Measurements from ENCODE around the gene FYN. TPM values are rescaled to one million over a fixed set of nuclear protein-coding genes. Genes with fewer than 3 reads are reported as not detected.
"Not testable (repeated sequence)": the region's sequence is repeated elsewhere in the genome, so short reads cannot be mapped to it uniquely, and the experiment has no call there.

The FYN gene
- total RNA-seq, 4 donors from 2014 or later, result 55.3 to 249 (median 74.3) TPM

DNA sequence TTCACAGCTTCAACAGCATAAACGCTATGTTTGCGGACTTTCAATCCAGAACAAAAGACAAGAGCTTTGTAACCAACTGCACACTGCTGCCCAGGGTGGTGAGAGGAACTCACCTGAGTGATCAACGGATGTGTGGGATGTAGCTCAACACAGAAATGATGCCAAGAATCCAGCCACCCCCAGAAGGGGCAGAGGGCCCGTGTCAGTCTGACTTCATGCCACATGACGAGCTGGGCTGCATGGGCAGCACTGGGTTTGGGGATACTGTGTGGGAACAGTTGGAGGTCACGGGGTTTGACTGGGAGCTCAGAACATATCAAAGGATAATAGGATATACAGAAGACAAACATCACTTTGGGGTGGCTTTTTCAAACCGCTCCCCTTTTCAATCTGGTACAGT lies 188.2 kb downstream of the FYN start:
- Histone ChIP-seq H3K36me3 (no peaks in the 10 kb centered on the region), H3K9me3 (no peaks in the 10 kb centered on the region), H3K27ac (peak overlapping the region in 2 of 4 donors; percentile 59 to 73), H3K4me3 (no peak overlapping the region), H3K27me3 (no peaks in the 10 kb centered on the region), H3K4me1 (peaks cover 0 to 36% (median 0%) of the 10 kb centered on the region in 4 donors)
- TF ChIP-seq POLR2A (IDR thresholded peaks at IDR 0.05) (no peak), CTCF (IDR thresholded peaks at IDR 0.05) (no peak)
- peak in 1 of 3 donors; percentile 46 for DNase-seq

GRCh38 chr6:111683749-111684267 lies 189.4 kb downstream of the FYN start:
- H3K27ac ChIP-seq, result peak overlapping the region in 3 of 4 donors; percentile 41 to 73 (median 73)
- TF ChIP-seq POLR2A (IDR thresholded peaks at IDR 0.05) (no peak), CTCF (IDR thresholded peaks at IDR 0.05) (no peak)
- DNase-seq, result peak in 1 of 3 donors; percentile 55
- no peaks in the 10 kb centered on the region for H3K36me3 ChIP-seq
- no peaks in the 10 kb centered on the region for H3K27me3 ChIP-seq
- peaks cover 0 to 36% (median 0%) of the 10 kb centered on the region in 4 donors for H3K4me1 ChIP-seq
- no peak overlapping the region for H3K4me3 ChIP-seq
- H3K9me3 ChIP-seq, result no peaks in the 10 kb centered on the region

DNA sequence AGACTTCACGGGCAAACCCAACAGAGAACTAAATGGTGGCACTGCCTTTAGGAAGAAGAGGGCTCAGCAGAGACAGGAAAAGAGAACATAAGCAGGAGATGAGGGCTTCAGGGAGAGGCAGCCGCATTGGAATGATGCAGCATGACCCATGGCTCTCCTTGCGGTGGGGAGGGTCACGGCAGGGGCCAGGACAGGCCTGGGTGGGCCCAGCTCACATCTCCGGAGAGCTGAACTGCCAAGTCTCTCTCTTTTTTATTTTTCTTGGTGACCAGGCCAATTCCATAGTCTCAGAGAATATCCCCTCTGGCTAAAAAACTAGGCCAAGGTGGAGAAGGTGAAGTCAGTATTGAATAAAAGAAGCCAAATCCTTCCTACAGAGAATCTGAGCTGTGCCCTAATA lies 190.1 kb downstream of the FYN start:
- Histone ChIP-seq H3K9me3 (no peaks in the 10 kb centered on the region), H3K4me1 (peaks cover 0 to 33% (median 0%) of the 10 kb centered on the region in 4 donors), H3K27ac (peak overlapping the region in 3 of 4 donors; percentile 6 to 73 (median 55)), H3K36me3 (no peaks in the 10 kb centered on the region), H3K27me3 (no peaks in the 10 kb centered on the region), H3K4me3 (no peak overlapping the region)
- DNase-seq, result peak in 1 of 3 donors; percentile 42
- TF ChIP-seq POLR2A (IDR thresholded peaks at IDR 0.05) (no peak), CTCF (IDR thresholded peaks at IDR 0.05) (no peak)

- Histone ChIP-seq H3K27me3 (no peaks in the 10 kb centered on the region), H3K4me1 (peaks cover 0 to 33% (median 0%) of the 10 kb centered on the region in 4 donors), H3K36me3 (no peaks in the 10 kb centered on the region), H3K4me3 (no peak overlapping the region), H3K9me3 (no peaks in the 10 kb centered on the region), H3K27ac (no peak overlapping the region)
- no peak for DNase-seq
- TF ChIP-seq POLR2A (IDR thresholded peaks at IDR 0.05) (no peak), CTCF (IDR thresholded peaks at IDR 0.05) (no peak)
These were observed 191.4 kb downstream of the FYN start for GRCh38 chr6:111681860-111682259.

- H3K4me3 ChIP-seq, H3K27me3 ChIP-seq, H3K27ac ChIP-seq, H3K36me3 ChIP-seq, H3K9me3 ChIP-seq: not testable (repeated sequence)
- H3K4me1 ChIP-seq, result peaks cover 0 to 24% (median 0%) of the 10 kb centered on the region in 4 donors
- DNase-seq, result peak in 1 of 3 donors; percentile 21
These were observed 192.2 kb downstream of the FYN start for GRCh38 chr6:111680811-111681609.

- Histone ChIP-seq H3K36me3 (no peaks in the 10 kb centered on the region), H3K27ac (no peak overlapping the region), H3K27me3 (no peaks in the 10 kb centered on the region), H3K9me3 (no peaks in the 10 kb centered on the region), H3K4me3 (no peak overlapping the region), H3K4me1 (peaks cover 0 to 26% (median 0%) of the 10 kb centered on the region in 4 donors)
- TF ChIP-seq CTCF (IDR thresholded peaks at IDR 0.05) (no peak), POLR2A (IDR thresholded peaks at IDR 0.05) (no peak)
- DNase-seq, result peak in 1 of 3 donors; percentile 15
These were observed 193.1 kb downstream of the FYN start for GRCh38 chr6:111680015-111680712.
